HG02610 (cell line): ENCODE measurements around the gene ITGA3.

Experiments
- ATAC-seq: cut with Tn5 transposase; IDR thresholded peaks from one replicate; pipeline ENCODE4 v1.9.1; 2021; ENCODE audit warnings: mild to moderate bottlenecking, moderate library complexity; ENCODE audit not compliant: unreplicated experiment

The ITGA3 gene

GRCh38 chr17:50106393-50107131 lies 50.7 kb downstream of the ITGA3 start:
- ATAC-seq = no peak

- ATAC-seq = no peak
Observed at GRCh38 chr17:50107790-50108414, 52.0 kb downstream of the ITGA3 start.

GRCh38 chr17:50108556-50108955 lies 52.6 kb downstream of the ITGA3 start:
- ATAC-seq = no peak

- ATAC-seq = no peak
Observed at GRCh38 chr17:50109207-50109606, 53.3 kb downstream of the ITGA3 start.

- ATAC-seq = no peak
Observed at GRCh38 chr17:50109785-50110184, 53.9 kb downstream of the ITGA3 start.

GRCh38 chr17:50110591-50111349 lies 54.9 kb downstream of the ITGA3 start:
- no peak for ATAC-seq

- no peak for ATAC-seq
Observed at GRCh38 chr17:50111673-50112655, 56.1 kb downstream of the ITGA3 start.

- no peak for ATAC-seq
Observed at GRCh38 chr17:50112694-50113093, 56.8 kb downstream of the ITGA3 start.

- no peak for ATAC-seq
Observed at GRCh38 chr17:50113624-50114320, 57.9 kb downstream of the ITGA3 start.

GRCh38 chr17:50114401-50114800 lies 58.5 kb downstream of the ITGA3 start:
- no peak for ATAC-seq

- no peak for ATAC-seq
Observed at GRCh38 chr17:50114849-50115357, 59.0 kb downstream of the ITGA3 start.

- ATAC-seq = no peak
Observed at GRCh38 chr17:50115756-50116155, 59.8 kb downstream of the ITGA3 start.

- ATAC-seq = no peak
Observed at GRCh38 chr17:50117202-50118051, 61.5 kb downstream of the ITGA3 start.

- ATAC-seq = no peak
Observed at GRCh38 chr17:50118076-50118827, 62.3 kb downstream of the ITGA3 start.

- no peak for ATAC-seq
Observed at GRCh38 chr17:50118828-50119218, 62.9 kb downstream of the ITGA3 start.

- ATAC-seq = no peak
Observed at GRCh38 chr17:50120475-50121253, 64.8 kb downstream of the ITGA3 start.

- ATAC-seq = no peak
Observed at GRCh38 chr17:50122945-50123344, 67.0 kb downstream of the ITGA3 start.
